OCI-LY1 (cell line): ENCODE results near the gene SIRPB2.

Experiments
- H2AFZ ChIP-seq: fragments of 200-600 bp; sonication (generic), shearing (Covaris generic); 2 replicates; pipeline ENCODE4 v1.6.0; 2014; ENCODE audit warnings: antibody characterized with exemption, mild to moderate bottlenecking, low read length
- H3F3A ChIP-seq: fragments of 200-600 bp; sonication (generic), shearing (Covaris generic); 2 replicates; pipeline ENCODE4 v1.6.0; 2014; ENCODE audit warnings: mild to moderate bottlenecking, antibody characterized with exemption, low read length, moderate library complexity; ENCODE audit not compliant: insufficient read depth
- H3K27ac ChIP-seq: fragments of 200-600 bp; sonication (generic); 2 replicates; pipeline ENCODE4 v1.5.1; 2014; ENCODE audit warnings: low read length, mixed run types, mild to moderate bottlenecking, low read depth; ENCODE audit not compliant: poor library complexity, severe bottlenecking
- H3K27me3 ChIP-seq: fragments of 200-600 bp; sonication (generic); 2 replicates; pipeline ENCODE4 v1.6.0; 2014; ENCODE audit warnings: antibody characterized with exemption, mild to moderate bottlenecking, low read length, moderate library complexity; ENCODE audit not compliant: insufficient read depth
- H3K36me3 ChIP-seq: fragments of 200-600 bp; sonication (generic); 2 replicates; pipeline ENCODE4 v1.6.1; 2014; ENCODE audit warnings: mild to moderate bottlenecking, antibody characterized with exemption, low read length, moderate library complexity, mixed read lengths; ENCODE audit not compliant: insufficient read depth
- H3K4me1 ChIP-seq: fragments of 200-600 bp; sonication (generic); 2 replicates; pipeline ENCODE4 v1.5.1; 2014; ENCODE audit warnings: mild to moderate bottlenecking, low read length, moderate library complexity; ENCODE audit not compliant: insufficient read depth, severe bottlenecking
- H3K4me2 ChIP-seq: fragments of 200-600 bp; sonication (generic), shearing (Covaris generic); 2 replicates; pipeline ENCODE4 v1.6.1; 2014; ENCODE audit warnings: low read length
- H3K4me3 ChIP-seq: fragments of 200-600 bp; sonication (generic); 2 replicates; pipeline ENCODE4 v1.5.1; 2014; ENCODE audit warnings: low read length, low read depth, mild to moderate bottlenecking, mixed read lengths; ENCODE audit not compliant: poor library complexity, severe bottlenecking
- H3K79me2 ChIP-seq: fragments of 200-600 bp; shearing (Covaris generic); 2 replicates; pipeline ENCODE4 v1.6.1; 2016; ENCODE audit warnings: mixed run types, low read length, mixed read lengths; ENCODE audit not compliant: insufficient read depth
- H3K9ac ChIP-seq: fragments of 200-600 bp; sonication (generic), shearing (Covaris generic); 2 replicates; pipeline ENCODE4 v1.6.1; 2014; ENCODE audit warnings: mild to moderate bottlenecking, low read length, mixed read lengths
- H3K9me2 ChIP-seq: fragments of 200-600 bp; sonication (generic), shearing (Covaris generic); 2 replicates; pipeline ENCODE4 v1.6.1; 2014; ENCODE audit warnings: low read depth, mild to moderate bottlenecking, low read length, mixed read lengths
- H3K9me3 ChIP-seq: fragments of 200-600 bp; shearing (Covaris generic); 2 replicates; pipeline ENCODE4 v1.6.1; 2014; ENCODE audit warnings: low read length, mixed read lengths
- H4K20me1 ChIP-seq: fragments of 200-600 bp; sonication (generic), shearing (Covaris generic); 2 replicates; pipeline ENCODE4 v1.6.0; 2016; ENCODE audit warnings: mild to moderate bottlenecking, low read length; ENCODE audit not compliant: insufficient read depth
- EZH2 ChIP-seq: fragments of 200-600 bp; sonication (generic), shearing (Covaris generic); IDR thresholded peaks from 2 replicates; pipeline ENCODE4 v1.8.0; 2017; ENCODE audit warnings: borderline replicate concordance, mixed run types, mild to moderate bottlenecking, antibody characterized with exemption, low read length, moderate library complexity, mixed read lengths
- TF ChIP-seq, protein P1 (sequence below): fragments of 200-600 bp; sonication (generic), shearing (Covaris generic); IDR thresholded peaks from 2 replicates; pipeline ENCODE4 v1.5.1; 2017; ENCODE audit warnings: mild to moderate bottlenecking, antibody characterized with exemption, low read length, moderate library complexity, mixed read lengths

The SIRPB2 gene

DNA sequence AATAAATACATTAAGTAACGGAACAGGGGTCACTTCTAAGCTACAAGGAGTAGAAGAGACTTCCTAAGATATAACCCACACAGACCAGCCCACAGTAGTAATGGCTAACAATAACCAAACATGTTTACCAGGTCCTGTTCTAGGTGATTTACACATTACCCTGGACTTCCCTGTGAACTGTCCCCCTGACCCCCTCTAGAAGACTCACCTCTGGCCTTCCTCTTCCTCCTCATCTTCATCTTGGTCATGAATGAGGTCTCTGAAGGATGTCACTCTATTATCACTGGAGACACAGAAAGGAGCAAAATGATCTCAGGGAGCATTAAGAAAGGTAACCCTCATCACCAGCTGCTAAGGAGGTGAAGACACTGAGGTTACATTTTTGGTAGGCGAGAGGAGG lies 33.2 kb downstream of the SIRPB2 start:
- Histone ChIP-seq H4K20me1 (no peaks in the 10 kb centered on the region), H3K4me3 (no peak overlapping the region), H3K4me1 (peaks cover 2% of the 10 kb centered on the region), H3K9me2 (no peaks in the 10 kb centered on the region), H3K9me3 (no peaks in the 10 kb centered on the region), H2AFZ (no peak overlapping the region), H3K9ac (no peak overlapping the region), H3K79me2 (0 out of 2 replicates have a peak, but pooled peaks cover 6% of the 10 kb centered on the region), H3K4me2 (no peak overlapping the region), H3K27ac (no peak overlapping the region), H3K36me3 (peaks cover 85% of the 10 kb centered on the region), H3K27me3 (no peaks in the 10 kb centered on the region), H3F3A (no peaks in the 10 kb centered on the region)
- TF ChIP-seq, protein P1, sequence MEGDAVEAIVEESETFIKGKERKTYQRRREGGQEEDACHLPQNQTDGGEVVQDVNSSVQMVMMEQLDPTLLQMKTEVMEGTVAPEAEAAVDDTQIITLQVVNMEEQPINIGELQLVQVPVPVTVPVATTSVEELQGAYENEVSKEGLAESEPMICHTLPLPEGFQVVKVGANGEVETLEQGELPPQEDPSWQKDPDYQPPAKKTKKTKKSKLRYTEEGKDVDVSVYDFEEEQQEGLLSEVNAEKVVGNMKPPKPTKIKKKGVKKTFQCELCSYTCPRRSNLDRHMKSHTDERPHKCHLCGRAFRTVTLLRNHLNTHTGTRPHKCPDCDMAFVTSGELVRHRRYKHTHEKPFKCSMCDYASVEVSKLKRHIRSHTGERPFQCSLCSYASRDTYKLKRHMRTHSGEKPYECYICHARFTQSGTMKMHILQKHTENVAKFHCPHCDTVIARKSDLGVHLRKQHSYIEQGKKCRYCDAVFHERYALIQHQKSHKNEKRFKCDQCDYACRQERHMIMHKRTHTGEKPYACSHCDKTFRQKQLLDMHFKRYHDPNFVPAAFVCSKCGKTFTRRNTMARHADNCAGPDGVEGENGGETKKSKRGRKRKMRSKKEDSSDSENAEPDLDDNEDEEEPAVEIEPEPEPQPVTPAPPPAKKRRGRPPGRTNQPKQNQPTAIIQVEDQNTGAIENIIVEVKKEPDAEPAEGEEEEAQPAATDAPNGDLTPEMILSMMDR, result no peak
- no peak for TF ChIP-seq EZH2

DNA sequence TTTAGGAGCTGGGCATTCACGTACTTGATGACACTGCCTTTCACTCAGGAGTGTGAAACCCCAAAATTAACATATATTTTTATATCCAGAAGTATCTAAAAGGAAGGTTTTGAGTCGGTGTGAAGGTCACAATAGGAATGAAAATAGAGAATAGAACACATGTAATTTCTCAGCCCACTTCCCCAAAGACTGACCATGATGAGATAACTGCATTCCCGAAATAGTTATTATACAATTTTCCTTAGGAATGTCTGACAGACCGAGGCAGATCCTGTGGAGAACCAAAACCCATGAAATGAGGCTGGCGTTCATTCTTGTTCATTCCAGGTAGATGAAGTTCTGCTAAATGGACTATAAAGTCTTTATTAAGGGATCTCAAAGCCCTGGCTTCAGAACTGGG lies 34.9 kb downstream of the SIRPB2 start:
- Histone ChIP-seq H3K9me2 (no peaks in the 10 kb centered on the region), H3F3A (no peaks in the 10 kb centered on the region), H2AFZ (no peak overlapping the region), H3K9me3 (no peaks in the 10 kb centered on the region), H3K27me3 (no peaks in the 10 kb centered on the region), H3K4me2 (no peak overlapping the region), H3K4me1 (no peaks in the 10 kb centered on the region), H3K79me2 (0 out of 2 replicates have a peak, but pooled peaks cover 2% of the 10 kb centered on the region), H3K4me3 (no peak overlapping the region), H3K27ac (no peak overlapping the region), H4K20me1 (no peaks in the 10 kb centered on the region), H3K36me3 (peaks cover 91% of the 10 kb centered on the region), H3K9ac (no peak overlapping the region)
- TF ChIP-seq, protein P1, result no peak
- no peak for TF ChIP-seq EZH2

DNA sequence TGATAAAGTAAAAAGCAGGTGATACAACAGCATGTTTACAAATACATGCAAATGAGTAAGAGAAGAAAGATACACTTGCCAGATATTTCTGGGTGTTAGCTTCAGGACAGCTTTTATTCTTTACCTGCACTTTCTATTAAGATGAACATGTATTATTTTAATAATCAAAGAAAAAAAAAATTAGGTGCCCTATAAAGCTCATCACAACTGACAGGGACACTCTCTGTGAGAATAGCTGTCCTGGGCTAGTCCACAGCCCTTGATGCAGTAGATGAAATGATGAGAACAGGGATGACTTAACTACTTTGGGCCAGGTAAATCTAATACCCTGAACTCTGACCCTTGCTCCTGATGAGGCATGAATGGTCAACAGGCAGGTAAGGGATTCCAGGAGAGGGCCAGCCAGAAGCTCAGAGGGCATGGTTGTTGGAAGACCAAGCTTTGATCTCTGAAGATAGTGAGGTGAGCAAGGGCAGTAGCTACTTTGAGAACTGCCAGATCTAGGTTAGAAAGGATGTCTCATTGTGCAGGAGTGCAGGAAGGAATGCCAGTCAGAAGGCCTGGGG lies 40.2 kb downstream of the SIRPB2 start:
- Histone ChIP-seq H4K20me1 (no peaks in the 10 kb centered on the region), H3K36me3 (peaks cover 99% of the 10 kb centered on the region), H3K27ac (no peak overlapping the region), H3K4me1 (no peaks in the 10 kb centered on the region), H3K79me2 (no peaks in the 10 kb centered on the region), H3K27me3 (no peaks in the 10 kb centered on the region), H3K4me2 (no peak overlapping the region), H3K9ac (no peak overlapping the region), H2AFZ (no peak overlapping the region), H3F3A (no peaks in the 10 kb centered on the region), H3K9me2 (no peaks in the 10 kb centered on the region), H3K4me3 (no peak overlapping the region), H3K9me3 (no peaks in the 10 kb centered on the region)
- no peak for TF ChIP-seq EZH2
- TF ChIP-seq, protein P1, result no peak
